GM18870 (cell line): ENCODE results near the gene PBX4.

Experiments
- ATAC-seq: cut with Tn5 transposase; IDR thresholded peaks from one replicate; pipeline ENCODE4 v1.9.1; 2021; ENCODE audit warnings: moderate library complexity; ENCODE audit not compliant: unreplicated experiment

Gene PBX4

GRCh38 chr19:19540715-19541515 is 77.6 kb downstream of the PBX4 start:
- no peak for ATAC-seq

GRCh38 chr19:19540064-19540714 is 78.3 kb downstream of the PBX4 start:
- no peak for ATAC-seq

- no peak for ATAC-seq
These were observed 78.8 kb downstream of the PBX4 start for GRCh38 chr19:19539698-19540063.

GRCh38 chr19:19538785-19539166 is 79.7 kb downstream of the PBX4 start:
- ATAC-seq, result no peak

- ATAC-seq, result no peak
These were observed 80.3 kb downstream of the PBX4 start, which contains the start of gene CILP2 for GRCh38 chr19:19538061-19538784. Gene CILP2 (plus strand): TSS chr19:19538265. CDS start chr19:19538350, 85 bp downstream.

- ATAC-seq, result no peak
These were observed 81.1 kb downstream of the PBX4 start for GRCh38 chr19:19537075-19538048.

- no peak for ATAC-seq
These were observed 82.9 kb downstream of the PBX4 start for GRCh38 chr19:19535311-19536191.

- ATAC-seq, result no peak
These were observed 83.8 kb downstream of the PBX4 start for GRCh38 chr19:19534556-19535265.

GRCh38 chr19:19533841-19534240 is 84.6 kb downstream of the PBX4 start:
- ATAC-seq, result no peak

- no peak for ATAC-seq
These were observed 85.4 kb downstream of the PBX4 start for GRCh38 chr19:19532806-19533701.

- ATAC-seq, result no peak
These were observed 86.3 kb downstream of the PBX4 start for GRCh38 chr19:19531951-19532805.

- ATAC-seq, result no peak
These were observed 87.6 kb downstream of the PBX4 start for GRCh38 chr19:19530889-19531288.

- ATAC-seq, result no peak
These were observed 88.1 kb downstream of the PBX4 start for GRCh38 chr19:19530423-19530804.

- no peak for ATAC-seq
These were observed 88.6 kb downstream of the PBX4 start for GRCh38 chr19:19529783-19530422.

GRCh38 chr19:19528721-19529490 is 89.6 kb downstream of the PBX4 start, which contains the start of gene YJEFN3:
Gene YJEFN3 (plus strand): TSS chr19:19528911. CDS start chr19:19528933, 22 bp downstream.
- no peak for ATAC-seq
